Parathyroid adenoma (tissue), 2 donors: ENCODE data around the gene NELL2.

Experiments
- H2AFZ ChIP-seq: fragments of 300-600 bp; sonication (generic); one replicate; pipeline ENCODE4 v1.7.0; 2017; ENCODE audit warnings: antibody characterized with exemption, mild to moderate bottlenecking
- H3K27ac ChIP-seq: fragments of 300-600 bp; sonication (generic); one replicate; pipeline ENCODE4 v1.7.0; 2017
- H3K27me3 ChIP-seq: fragments of 300-600 bp; sonication (generic); one replicate; pipeline ENCODE4 v1.7.0; 2017; ENCODE audit warnings: low read length; ENCODE audit not compliant: control insufficient read depth, insufficient read depth
- H3K36me3 ChIP-seq: fragments of 300-600 bp; sonication (generic); one replicate; pipeline ENCODE4 v1.7.0; 2017; ENCODE audit warnings: low read length; ENCODE audit not compliant: control insufficient read depth, insufficient read depth
- H3K4me1 ChIP-seq: fragments of 300-600 bp; sonication (generic); one replicate; pipeline ENCODE4 v1.7.0; 2017; ENCODE audit warnings: control low read depth
- H3K4me2 ChIP-seq: fragments of 300-600 bp; sonication (generic); one replicate; pipeline ENCODE4 v1.7.0; 2017; ENCODE audit warnings: low read length
- H3K4me3 ChIP-seq: fragments of 300-600 bp; sonication (generic); one replicate; pipeline ENCODE4 v1.7.0; 2017; ENCODE audit warnings: low read depth, low read length
- H3K79me2 ChIP-seq: fragments of 300-600 bp; sonication (generic); one replicate; pipeline ENCODE4 v1.7.0; 2017; ENCODE audit warnings: control low read depth
- H3K9ac ChIP-seq: fragments of 300-600 bp; sonication (generic); one replicate; pipeline ENCODE4 v1.7.0; 2017; ENCODE audit warnings: mild to moderate bottlenecking
- H3K9me3 ChIP-seq: fragments of 300-600 bp; sonication (generic); one replicate; pipeline ENCODE4 v1.7.0; 2017; ENCODE audit warnings: low read length; ENCODE audit not compliant: control insufficient read depth
- TF ChIP-seq, protein P1 (sequence below): fragments of 300-600 bp; sonication (generic); IDR thresholded peaks from one replicate; pipeline ENCODE4 v1.7.0; 2017; ENCODE audit warnings: antibody characterized with exemption, mild to moderate bottlenecking
- donor health status: primary hyperparathyroidism.

The NELL2 gene

DNA sequence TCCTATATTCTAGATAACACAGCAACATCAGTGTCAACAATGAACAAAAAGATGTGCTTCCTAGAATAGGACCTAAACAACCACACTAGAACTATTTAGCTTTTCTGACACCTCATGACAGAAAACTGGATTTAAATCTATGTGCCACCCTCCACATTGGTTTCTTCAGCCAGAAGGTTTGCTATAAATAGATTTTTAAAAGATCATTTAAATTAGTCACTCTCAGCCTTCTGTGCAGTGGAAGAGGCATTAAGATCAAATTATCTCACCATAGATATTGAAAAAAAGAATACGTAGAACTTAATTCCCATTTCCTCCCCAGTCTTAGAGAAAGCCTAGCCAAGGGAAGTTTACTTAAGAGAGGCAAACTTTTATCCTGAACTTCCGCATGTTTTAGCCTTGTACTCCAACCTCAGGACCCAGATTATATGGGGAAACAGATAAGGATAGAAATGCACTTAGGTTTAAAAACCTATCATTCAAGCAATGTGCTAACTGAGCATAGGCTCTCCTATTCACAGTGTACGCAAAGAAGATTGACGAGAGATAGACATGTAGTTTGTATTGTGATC lies 59.6 kb downstream of the NELL2 start:
- Histone ChIP-seq H3K36me3 (no peaks in the 10 kb centered on the region), H2AFZ (no peak overlapping the region)

DNA sequence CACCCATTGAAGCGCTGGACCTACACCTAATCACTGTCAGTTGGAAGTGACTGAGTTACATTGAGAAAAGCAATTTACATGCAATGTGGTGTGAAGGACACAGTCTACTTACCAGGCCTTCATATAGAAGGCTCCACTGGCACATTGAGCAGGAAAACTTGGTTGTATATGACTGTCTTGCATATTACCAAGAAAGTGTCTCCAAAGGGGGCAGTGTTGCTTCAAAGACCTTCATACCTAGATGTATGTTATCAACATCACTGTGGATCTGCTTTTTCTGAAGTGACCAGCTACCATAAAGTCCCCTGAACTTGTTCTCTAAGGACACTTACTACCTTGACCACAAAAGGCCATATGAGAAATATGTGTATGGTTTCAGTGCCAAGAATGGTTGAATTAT lies 64.1 kb downstream of the NELL2 start:
- H3K9ac ChIP-seq: no peak overlapping the region
- no peaks in the 10 kb centered on the region for H3K36me3 ChIP-seq
- no peaks in the 10 kb centered on the region for H3K9me3 ChIP-seq
- no peak overlapping the region for H2AFZ ChIP-seq
- no peak overlapping the region for H3K27ac ChIP-seq
- no peaks in the 10 kb centered on the region for H3K4me1 ChIP-seq
- TF ChIP-seq, protein P1, sequence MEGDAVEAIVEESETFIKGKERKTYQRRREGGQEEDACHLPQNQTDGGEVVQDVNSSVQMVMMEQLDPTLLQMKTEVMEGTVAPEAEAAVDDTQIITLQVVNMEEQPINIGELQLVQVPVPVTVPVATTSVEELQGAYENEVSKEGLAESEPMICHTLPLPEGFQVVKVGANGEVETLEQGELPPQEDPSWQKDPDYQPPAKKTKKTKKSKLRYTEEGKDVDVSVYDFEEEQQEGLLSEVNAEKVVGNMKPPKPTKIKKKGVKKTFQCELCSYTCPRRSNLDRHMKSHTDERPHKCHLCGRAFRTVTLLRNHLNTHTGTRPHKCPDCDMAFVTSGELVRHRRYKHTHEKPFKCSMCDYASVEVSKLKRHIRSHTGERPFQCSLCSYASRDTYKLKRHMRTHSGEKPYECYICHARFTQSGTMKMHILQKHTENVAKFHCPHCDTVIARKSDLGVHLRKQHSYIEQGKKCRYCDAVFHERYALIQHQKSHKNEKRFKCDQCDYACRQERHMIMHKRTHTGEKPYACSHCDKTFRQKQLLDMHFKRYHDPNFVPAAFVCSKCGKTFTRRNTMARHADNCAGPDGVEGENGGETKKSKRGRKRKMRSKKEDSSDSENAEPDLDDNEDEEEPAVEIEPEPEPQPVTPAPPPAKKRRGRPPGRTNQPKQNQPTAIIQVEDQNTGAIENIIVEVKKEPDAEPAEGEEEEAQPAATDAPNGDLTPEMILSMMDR: no peak
- H3K27me3 ChIP-seq: no peaks in the 10 kb centered on the region
- no peaks in the 10 kb centered on the region for H3K79me2 ChIP-seq
- H3K4me2 ChIP-seq: no peak overlapping the region
- no peak overlapping the region for H3K4me3 ChIP-seq

More for the DNA sequence above, 59.6 kb downstream of the NELL2 start:
- no peak overlapping the region for H3K9ac ChIP-seq
- TF ChIP-seq, protein P1: no peak
- no peaks in the 10 kb centered on the region for H3K4me1 ChIP-seq
- no peaks in the 10 kb centered on the region for H3K27me3 ChIP-seq
- H3K27ac ChIP-seq: no peak overlapping the region
- H3K9me3 ChIP-seq: no peaks in the 10 kb centered on the region
- H3K79me2 ChIP-seq: no peaks in the 10 kb centered on the region
- H3K4me2 ChIP-seq: no peak overlapping the region
- no peak overlapping the region for H3K4me3 ChIP-seq

DNA sequence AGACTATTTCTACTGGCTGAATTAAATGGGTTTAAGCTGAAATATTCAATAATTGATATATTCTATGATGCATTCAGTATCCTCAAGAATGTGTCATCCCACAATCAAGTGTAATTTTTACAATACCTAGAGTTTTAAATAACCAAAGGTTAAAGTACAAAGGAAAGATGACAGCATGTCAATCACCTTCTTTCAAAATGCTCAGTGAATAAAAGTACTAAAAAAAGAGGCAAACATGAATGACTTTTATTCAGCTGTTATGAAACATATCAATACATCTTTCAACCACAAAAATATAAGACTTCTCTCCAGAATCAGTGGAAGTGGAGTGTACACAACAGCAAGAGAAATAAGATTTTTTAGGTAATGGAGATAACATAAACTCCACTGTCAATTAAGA lies 72.0 kb downstream of the NELL2 start:
- no peaks in the 10 kb centered on the region for H3K79me2 ChIP-seq
- no peaks in the 10 kb centered on the region for H3K27me3 ChIP-seq
- no peak overlapping the region for H2AFZ ChIP-seq
- no peak overlapping the region for H3K4me2 ChIP-seq
- no peaks in the 10 kb centered on the region for H3K36me3 ChIP-seq
- H3K4me3 ChIP-seq: no peak overlapping the region
- TF ChIP-seq, protein P1: no peak
- no peak overlapping the region for H3K27ac ChIP-seq
- no peak overlapping the region for H3K9ac ChIP-seq
- no peaks in the 10 kb centered on the region for H3K9me3 ChIP-seq
- H3K4me1 ChIP-seq: no peaks in the 10 kb centered on the region

DNA sequence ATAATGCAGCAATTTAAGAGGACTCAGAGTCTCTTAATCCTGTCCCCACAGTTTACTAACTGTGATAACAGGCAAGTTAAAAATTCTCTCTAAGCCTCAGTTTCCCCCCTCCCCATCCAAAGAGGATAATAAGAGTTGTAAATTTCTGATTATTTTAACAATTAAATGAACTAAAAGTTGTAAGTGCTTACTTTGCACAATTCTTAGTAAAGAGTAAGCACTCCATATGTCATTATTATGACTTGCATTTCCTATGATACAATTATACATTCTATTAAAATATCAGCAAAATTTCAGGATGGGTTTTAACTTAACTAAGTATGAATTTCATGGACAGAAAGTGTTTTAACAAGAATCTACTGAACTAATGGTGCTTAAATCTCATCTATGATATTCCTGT lies 80.1 kb downstream of the NELL2 start:
- no peak overlapping the region for H2AFZ ChIP-seq
- no peaks in the 10 kb centered on the region for H3K4me1 ChIP-seq
- no peaks in the 10 kb centered on the region for H3K27me3 ChIP-seq
- no peaks in the 10 kb centered on the region for H3K79me2 ChIP-seq
- H3K4me3 ChIP-seq: no peak overlapping the region
- H3K9ac ChIP-seq: no peak overlapping the region
- no peaks in the 10 kb centered on the region for H3K9me3 ChIP-seq
- no peak overlapping the region for H3K27ac ChIP-seq
- TF ChIP-seq, protein P1: no peak
- no peaks in the 10 kb centered on the region for H3K36me3 ChIP-seq
- no peak overlapping the region for H3K4me2 ChIP-seq

DNA sequence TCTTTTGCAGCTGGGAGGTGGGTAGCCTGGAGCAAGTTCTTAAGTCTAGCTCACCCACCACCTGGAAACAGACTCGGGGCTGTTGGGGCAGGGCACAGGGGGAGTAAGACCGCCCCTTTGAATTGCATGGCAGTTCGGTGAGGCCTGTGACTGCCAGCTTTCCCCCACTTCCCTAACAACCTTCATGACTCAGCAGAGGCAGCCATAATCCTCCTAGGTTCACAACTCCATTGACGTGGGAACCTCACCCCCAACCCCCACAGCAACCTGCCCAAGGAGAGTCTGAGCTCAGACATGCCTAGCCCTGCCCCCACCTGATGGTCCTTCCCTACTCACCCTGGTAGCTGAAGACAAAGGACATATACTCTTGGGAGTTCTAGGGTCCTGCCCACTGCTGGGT lies 87.4 kb downstream of the NELL2 start:
- Histone ChIP-seq H3K9ac (no peak overlapping the region), H3K9me3 (no peaks in the 10 kb centered on the region), H3K4me3 (no peak overlapping the region), H2AFZ (no peak overlapping the region), H3K27me3 (no peaks in the 10 kb centered on the region), H3K79me2 (no peaks in the 10 kb centered on the region), H3K27ac (no peak overlapping the region), H3K4me2 (no peak overlapping the region), H3K36me3 (no peaks in the 10 kb centered on the region), H3K4me1 (no peaks in the 10 kb centered on the region)
- TF ChIP-seq, protein P1: no peak
